Right forelimb (tissue), 1 donor: ENCODE data around the gene SBK1.
A peak's percentile ranks its signal among the peaks of the same experiment; 100 is the strongest.

Experiments used
- DNase-seq: peaks from one replicate; pipeline ENCODE4 v3.0.0-alpha.2; 2018

The SBK1 gene

DNA sequence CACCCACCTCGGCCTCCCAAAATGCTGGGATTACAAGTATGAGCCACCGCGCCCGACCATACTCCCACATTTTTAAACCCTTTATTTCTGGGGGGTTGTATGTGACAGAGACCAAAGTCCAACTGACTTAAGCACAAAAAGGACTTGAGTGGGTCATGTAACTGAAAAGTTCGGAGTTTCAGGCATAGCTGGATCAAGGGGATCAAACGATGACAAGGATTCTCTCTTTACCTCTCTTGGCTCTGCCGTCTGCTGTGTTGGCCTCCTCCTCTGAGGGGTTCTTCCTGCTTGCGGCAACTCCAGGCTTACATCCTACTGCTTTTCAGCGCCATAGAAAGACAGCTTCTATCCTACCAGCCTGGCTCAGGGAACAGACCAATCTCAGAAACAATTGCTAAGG, 9.2 kb upstream of the SBK1 start:
- DNase-seq = no peak

DNA sequence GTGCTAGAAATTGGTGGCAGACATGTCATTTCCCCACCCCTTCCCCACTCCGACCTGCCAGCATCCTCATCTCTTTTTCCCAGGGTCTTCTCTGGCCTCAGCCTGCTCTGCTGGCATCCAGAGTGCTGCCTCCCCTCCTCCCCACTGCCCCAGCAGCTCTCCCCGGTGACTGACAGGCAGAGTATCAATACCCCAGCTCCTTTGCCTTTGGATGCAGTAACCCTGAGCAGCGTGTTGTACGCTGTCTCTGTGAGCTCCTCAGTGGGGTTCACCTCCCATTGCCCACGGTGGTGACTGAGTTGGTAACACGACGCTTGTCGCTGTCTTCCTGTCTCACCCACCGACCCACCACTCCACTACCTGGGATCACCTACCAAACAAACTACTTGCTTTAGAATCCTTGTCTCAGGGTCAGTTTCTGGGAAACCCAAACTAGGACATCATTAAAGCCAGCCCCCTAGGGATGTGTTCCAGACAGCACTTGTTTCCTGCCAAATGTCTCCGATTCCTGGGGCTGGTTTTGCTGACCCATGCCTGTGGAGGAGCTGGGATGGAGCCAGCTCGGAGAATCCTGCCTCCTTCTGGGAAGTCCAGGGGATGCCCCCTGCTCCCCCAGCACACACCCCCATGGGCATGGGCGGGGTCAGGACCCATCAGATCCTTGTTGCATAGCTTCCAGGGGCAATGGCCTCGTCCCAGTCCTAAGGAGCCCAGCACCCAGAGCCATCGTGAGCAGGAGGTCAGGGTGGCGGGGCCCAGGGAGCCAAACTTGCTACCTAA, 8.3 kb upstream of the SBK1 start:
- no peak for DNase-seq

- DNase-seq = no peak
Observed at GRCh38 chr16:28285649-28286048, 6.7 kb upstream of the SBK1 start.

- DNase-seq = no peak
Observed at GRCh38 chr16:28288114-28288513, 4.2 kb upstream of the SBK1 start.

- DNase-seq = no peak
Observed at GRCh38 chr16:28289048-28289447, 3.3 kb upstream of the SBK1 start.

- no peak for DNase-seq
Observed at GRCh38 chr16:28289939-28290858, 2.1 kb upstream of the SBK1 start.

DNA sequence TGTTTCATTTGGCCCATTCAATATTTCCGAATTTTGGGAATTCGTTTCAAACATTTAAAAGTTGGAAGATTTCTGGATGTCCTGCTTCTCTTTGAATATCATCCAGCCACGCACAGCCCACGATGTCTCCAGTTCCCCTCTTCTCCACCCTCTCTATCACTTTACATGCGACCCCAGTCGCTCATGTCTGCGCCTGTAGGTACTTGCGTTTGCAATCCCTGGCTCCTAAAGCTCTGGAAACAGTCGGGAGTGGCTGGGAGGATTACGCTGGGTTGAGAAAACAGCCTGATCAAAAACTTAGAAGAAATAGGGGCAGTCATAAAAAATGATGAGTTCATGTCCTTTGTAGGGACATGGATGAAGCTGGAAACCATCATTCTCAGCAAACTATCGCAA, 1.5 kb upstream of the SBK1 start:
- DNase-seq = no peak

DNA sequence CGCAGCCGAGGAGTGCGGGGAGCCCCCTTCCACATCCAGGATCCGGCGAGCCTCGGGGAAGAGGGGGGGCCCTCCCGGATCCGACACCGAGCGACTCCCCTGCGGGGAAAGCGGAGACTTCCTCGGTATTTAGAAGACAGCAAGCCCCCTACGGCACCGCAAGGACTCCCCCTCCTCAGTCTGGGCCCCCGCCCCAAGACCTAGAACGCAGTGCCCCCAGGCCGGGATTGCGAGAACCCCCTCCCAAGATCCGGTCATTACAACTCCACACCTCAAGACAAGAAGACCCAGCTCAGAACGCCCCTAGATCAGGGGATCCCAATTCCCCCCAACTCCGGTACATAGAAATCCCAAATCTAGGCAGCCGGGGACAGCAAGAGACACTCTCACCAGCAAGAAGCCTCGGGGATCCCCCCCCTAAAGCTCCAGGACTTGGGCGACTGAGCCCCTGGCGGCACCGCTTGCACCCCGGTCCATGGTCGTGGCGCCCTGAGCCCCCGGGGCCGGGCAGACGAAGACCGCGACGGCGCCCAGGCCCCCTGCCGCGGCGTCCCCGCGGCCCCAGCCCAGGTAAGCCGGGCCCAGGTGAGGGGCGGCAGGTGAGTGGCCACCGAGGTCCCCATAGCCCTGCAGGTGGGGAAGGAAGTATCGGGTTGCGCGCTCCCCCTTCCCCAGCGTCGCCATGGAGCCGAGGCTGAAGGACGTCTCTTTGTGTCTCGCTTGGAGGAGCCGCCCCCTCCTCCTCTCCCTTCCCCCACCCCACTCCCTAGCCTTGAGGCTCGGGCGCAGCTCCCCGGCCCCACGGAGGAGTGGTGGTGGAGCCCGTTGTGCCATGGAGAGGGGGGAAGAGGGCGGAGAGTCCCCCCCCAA, 641 bp downstream of the SBK1 start:
- no peak for DNase-seq

DNA sequence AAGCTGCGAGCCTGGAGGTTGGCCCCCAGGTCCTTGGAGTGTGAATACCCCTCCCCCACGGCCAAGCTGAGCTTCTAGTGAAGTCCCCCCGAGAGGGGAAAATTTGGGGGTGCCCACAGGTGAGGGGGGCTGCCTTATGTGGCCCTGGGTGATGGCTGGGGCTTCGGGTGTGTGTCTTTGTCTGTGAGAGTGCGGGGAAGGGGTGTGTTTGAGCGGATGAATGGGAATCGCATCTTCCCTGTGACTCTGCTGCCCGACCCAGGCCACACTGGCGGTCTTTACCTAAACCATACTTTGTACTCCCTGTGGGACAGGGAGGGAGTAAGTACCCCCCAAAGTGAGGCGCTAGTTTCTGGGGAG, 1.3 kb downstream of the SBK1 start:
- no peak for DNase-seq

DNA sequence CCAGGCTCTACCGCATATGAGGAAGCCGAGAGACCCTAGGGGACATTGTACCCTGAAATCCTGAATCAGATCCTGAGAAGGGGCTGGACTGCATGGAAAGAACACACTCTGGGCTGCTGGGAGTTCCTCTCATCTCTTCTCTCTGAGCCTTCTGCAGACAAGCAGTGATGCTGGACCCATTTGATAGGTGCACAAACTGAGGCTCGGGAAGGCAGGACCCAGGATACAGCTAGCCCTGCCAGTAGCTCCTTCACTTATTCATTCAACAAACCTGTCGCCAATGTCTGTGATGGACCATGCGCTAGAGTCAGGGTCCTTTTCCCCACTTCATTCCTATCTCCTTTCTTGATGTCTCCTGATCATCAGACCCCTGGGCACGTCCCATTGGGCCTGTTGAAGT, 1.9 kb downstream of the SBK1 start:
- DNase-seq = no peak

GRCh38 chr16:28295276-28295675, 3.0 kb downstream of the SBK1 start:
- no peak for DNase-seq

- no peak for DNase-seq
Observed at GRCh38 chr16:28297308-28297707, 5.0 kb downstream of the SBK1 start.

DNA sequence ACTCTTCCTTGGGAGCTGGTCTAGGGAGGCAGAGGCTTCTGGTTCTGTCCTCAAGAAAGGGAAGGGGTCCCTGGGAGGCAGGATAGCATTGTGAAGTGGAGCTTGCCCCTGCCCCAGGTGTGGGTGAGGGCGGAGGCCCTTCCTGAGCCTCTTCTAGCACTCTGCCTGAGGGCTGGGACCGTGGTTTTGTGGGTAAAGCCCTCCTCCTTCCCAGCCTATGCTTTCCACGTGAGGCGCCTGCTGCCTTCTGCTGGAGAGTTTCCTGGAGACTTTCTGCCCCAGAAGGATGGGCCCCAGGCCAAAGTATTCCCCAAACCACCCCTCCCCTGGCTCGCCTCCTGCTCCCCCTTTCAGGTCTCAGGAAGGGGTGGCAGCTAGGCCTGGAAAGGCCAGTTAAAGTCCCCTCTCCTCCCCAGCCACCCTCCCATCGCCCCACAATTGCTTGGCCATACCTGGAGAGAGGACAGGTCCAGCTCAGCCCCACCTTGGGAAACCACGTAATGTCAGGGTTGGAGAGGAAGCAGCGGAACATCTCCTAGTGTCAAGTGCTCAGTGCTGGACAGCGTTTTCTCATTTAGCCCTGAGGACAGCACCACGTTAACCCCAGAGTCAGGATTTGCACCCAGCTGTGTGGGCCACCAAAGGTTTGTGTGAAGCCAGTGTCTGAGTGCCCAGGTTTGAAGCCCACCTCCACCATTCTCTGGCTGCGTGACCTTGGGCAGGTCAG, 5.6 kb downstream of the SBK1 start:
- no peak for DNase-seq

DNA sequence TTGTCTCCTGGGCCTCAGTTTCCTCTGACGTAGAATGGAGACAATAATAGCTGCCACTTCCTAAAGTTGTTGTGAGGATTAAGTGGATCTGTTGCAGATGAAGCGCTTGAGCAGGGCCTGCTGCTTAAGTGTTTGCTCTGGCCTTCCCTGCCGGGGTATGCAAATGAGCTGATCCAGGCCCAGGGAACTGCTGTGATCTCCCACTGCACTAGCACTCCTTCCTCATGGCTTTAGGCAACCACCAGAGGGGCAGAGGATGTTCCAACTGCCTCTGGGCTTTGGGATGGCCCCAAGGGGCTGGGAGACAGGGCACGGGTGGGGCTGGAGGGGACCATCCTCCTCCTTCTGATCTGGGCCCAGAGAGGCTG, 6.2 kb downstream of the SBK1 start:
- no peak for DNase-seq

GRCh38 chr16:28300327-28300726, 8.0 kb downstream of the SBK1 start:
- no peak for DNase-seq

DNA sequence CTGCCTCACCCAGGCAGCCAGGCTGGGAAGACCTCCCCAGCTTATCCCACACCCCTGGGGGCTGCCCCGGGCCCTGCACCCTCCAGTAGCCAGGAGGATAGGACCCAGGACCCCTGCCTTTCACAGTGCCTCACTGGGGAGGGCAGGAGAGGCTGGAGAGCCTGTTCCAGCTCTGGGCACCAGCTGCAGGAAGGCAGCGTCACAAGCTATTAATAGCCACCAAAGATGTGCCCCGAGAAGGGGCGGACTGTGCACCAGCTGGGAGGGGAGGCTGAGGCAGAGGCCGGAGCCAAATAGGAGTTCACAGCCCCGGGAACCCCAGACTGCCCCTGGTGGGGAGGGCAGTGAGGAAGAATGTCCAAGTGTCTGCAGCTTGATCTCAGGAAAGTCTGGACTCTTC, 8.8 kb downstream of the SBK1 start:
- DNase-seq = no peak

DNA sequence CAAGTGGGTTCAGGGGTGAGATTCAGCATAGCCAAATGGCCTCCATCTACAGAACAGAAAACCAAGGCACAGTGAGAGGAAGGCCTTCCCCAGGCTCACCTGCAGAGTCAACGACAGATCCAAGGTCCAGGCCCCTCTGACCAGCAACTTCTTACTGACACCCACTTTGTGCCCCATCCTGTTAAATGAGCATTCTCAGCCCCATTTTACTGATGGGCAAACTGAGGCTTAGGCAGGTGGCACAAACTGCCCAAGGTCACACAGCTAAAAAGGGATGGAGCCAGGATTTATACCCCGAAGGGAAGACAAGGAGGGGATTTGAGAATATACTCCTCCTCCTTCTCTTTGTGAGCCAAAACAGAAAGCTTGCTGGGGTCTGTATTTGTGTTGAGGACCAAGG, 9.3 kb downstream of the SBK1 start:
- DNase-seq = no peak

DNA sequence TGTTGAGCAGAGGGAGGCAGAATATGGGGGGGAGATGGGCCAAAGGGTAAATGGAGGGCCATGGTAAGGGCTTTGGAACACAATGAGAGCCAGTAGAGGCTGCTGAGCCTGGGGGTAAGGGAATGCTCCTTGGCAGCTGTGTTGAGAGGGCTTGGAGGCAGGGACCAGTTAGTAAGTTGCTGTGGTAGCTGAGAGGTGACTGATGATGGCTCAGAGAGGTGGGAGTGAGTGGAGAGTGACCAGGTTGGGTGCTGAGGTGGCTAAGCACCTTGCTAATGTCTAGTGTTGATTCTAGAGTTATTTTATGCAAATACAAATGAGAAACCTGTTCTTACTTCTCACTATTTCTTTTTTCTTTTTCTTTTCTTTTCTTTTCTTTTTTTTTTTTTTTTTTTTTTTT, 10.8 kb downstream of the SBK1 start:
- no peak for DNase-seq

DNA sequence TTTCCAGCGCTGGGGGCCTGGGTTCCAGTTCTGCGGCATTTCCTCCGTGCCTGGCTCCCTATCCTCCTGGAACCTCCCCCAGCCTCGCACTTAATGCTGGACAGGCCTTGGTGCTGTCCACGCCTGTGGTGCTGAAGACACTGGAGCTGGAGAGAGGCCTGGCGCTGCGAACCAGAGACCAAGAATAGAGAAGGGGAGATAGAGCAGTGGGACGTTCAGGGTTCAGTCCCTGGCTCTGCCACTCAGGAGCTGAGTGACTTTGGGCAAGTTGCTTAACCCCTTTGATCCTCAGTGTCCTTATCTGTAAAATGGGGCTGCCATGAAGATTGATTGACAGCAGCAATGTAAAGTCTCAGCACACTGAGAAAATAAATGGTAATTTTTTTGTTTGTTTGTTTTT, 11.9 kb downstream of the SBK1 start:
- DNase-seq = peak; percentile 66

- no peak for DNase-seq
Observed at GRCh38 chr16:28307936-28308335, 15.6 kb downstream of the SBK1 start.

DNA sequence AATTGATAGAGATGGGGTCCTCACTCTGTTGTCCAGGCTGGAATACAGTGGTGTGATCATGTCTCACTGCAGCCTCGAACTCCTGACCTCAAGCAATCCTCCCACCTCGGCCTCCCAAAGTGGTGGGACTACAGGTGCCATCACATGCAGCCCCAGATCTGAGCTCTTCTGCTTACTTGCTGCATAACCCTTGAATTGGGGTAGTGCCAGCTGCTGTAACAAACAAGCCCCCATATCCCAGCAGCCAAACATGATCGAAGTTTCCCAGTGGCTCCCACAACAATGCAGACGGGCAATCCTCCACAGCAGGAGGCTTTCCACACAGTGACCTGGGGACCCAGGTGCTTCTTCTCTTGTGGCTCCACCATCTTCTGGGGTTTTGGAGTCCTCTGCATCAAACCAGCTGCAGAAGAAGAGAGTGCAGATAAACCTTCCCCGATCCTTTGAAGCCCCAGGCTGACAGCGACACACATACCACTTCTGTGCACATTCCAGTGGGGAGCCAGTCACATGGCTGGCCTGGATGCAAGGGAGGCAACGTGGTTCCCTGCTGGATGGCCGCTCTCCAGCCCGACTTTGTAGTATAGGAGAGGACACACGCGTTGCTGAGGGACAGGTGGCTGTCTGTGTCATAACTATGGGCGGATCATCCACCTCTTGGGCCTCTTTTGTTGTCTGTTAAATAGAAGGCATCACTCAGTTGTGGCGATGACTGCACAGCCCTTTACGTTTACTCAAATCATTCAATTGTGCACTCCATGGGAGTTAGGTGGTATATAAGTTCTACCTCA, 16.7 kb downstream of the SBK1 start:
- DNase-seq = no peak

GRCh38 chr16:28309811-28310311, 17.5 kb downstream of the SBK1 start:
- DNase-seq = no peak
